Breast epithelium (tissue), 3 donors: Measurements from ENCODE around the gene PDP2.

Source experiments
- CTCF ChIP-seq, 3 donors: fragments of 450-650 bp; IDR thresholded peaks; one replicate each; pipeline ENCODE4 v1.5.1; 2016 to 2017; ENCODE audit warnings: antibody characterized with exemption in 3 of 3, mild to moderate bottlenecking in 3 of 3, moderate library complexity in 3 of 3
- POLR2A ChIP-seq: fragments of 450-650 bp; IDR thresholded peaks from one replicate; pipeline ENCODE4 v1.6.1; 2016; ENCODE audit warnings: antibody characterized with exemption, mild to moderate bottlenecking, moderate library complexity
- POLR2AphosphoS5 ChIP-seq, 3 donors: sonication (generic); formaldehyde crosslinking; IDR thresholded peaks; one replicate each; pipeline ENCODE4 v1.6.1; 2017; ENCODE audit warnings: antibody characterized with exemption in 3 of 3

DNA sequence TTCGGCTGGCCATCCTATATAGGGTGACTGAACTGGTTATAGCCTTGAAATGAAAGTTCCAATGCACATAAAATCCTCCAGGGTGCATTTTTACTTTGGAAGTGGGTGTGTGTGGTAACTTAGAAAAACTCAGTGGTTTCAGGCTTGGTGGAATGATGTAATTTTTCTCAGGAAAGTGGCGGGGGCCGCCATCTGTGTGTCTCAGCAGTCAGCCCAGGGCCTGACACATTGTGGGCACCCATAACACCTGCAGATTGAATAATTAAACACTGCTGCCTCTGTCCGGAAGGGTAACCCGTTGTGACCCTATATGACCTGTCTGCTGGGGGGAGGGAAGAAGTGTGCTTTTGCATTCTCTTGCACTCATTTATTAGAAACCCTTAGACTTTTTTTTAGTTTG is 2.2 kb upstream of the PDP2 start:
- no peak for TF ChIP-seq CTCF (IDR thresholded peaks at IDR 0.05)
- TF ChIP-seq POLR2A = no peak
- no peak for TF ChIP-seq POLR2AphosphoS5 (IDR thresholded peaks at IDR 0.05)
